Kidney tubule cell (primary cell): Measurements from ENCODE around the gene EPS15.
"Not testable (repeated sequence)": the region's sequence is repeated elsewhere in the genome, so short reads cannot be mapped to it uniquely, and the experiment has no call there.

ENCODE experiments used
- DNase-seq: peaks from one replicate; pipeline ENCODE4 v3.0.0-alpha.2; 2018; ENCODE audit warnings: low spot score

Gene EPS15

GRCh38 chr1:51472359-51472758 is 46.7 kb downstream of the EPS15 start:
- no peak for DNase-seq

GRCh38 chr1:51469518-51469917 is 49.5 kb downstream of the EPS15 start:
- DNase-seq, result no peak

- no peak for DNase-seq
These were observed 54.2 kb downstream of the EPS15 start for GRCh38 chr1:51464828-51465227.

GRCh38 chr1:51463561-51463960 is 55.5 kb downstream of the EPS15 start:
- no peak for DNase-seq

GRCh38 chr1:51462289-51462688 is 56.8 kb downstream of the EPS15 start:
- DNase-seq, result not testable (repeated sequence)

DNA sequence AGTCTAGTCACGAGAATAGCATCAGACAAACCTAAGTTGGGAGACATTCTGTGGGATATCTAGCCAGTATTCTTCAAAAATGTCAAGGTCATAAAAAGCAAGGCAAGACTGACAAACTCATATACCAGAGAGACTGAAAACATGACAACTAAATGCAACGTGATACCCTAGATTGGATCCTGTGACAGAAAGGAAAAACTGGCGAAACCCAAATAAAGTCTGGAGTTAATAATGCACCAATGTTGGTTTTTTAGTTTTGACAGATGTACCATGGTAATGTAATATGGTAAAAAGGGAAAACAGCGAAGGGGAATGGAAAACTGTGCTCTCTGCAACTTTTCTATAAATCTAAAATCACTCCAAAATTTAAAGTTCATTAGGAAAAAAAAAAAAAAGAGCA is 64.5 kb downstream of the EPS15 start:
- DNase-seq, result no peak

DNA sequence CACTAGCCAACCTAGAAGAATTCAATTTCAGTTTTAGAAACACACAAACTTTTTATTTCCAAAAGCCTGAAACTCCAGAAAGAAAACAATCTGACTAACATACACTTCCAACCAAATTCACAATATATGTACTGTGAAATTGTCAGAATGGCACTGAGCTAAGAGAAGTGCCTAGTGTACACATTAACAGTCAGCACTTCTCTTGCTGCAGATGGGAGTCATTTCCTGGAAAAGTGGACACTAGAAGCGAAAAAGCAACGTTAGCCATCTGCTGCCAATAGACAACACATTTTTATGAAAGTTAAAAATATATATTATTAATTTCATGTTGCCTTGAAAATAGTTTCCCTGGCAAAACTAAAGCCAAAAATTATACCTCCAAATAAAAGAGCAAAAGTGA is 66.1 kb downstream of the EPS15 start:
- DNase-seq, result no peak

- not testable (repeated sequence) for DNase-seq
These were observed 70.1 kb downstream of the EPS15 start for GRCh38 chr1:51448844-51449454.

GRCh38 chr1:51445351-51446090 is 73.5 kb downstream of the EPS15 start:
- no peak for DNase-seq

- no peak for DNase-seq
These were observed 74.4 kb downstream of the EPS15 start for GRCh38 chr1:51444534-51445192.

GRCh38 chr1:51444096-51444495 is 75.0 kb downstream of the EPS15 start:
- no peak for DNase-seq

DNA sequence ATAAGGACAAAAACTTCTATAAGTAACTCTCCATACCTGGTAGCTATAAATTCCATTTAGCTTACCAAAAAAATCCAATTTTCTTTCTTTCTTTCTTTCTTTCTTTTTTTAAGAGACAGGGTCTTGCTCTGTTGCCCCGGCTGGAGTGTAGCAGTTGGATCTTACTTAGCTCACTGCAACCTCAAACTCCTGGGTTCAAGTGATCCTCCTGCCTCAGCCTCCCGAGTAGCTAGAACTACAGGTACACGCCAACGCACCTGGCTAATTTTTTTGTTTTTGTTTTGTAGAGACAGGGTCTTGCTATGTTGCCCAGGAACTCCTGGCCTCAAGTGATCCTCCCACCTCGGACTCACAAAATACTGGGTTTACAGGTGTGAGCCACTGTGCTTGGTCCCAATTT is 75.5 kb downstream of the EPS15 start:
- DNase-seq, result no peak

- no peak for DNase-seq
These were observed 76.5 kb downstream of the EPS15 start for GRCh38 chr1:51442616-51443015.

- DNase-seq, result no peak
These were observed 76.9 kb downstream of the EPS15 start for GRCh38 chr1:51442198-51442597.

- DNase-seq, result no peak
These were observed 79.2 kb downstream of the EPS15 start for GRCh38 chr1:51439895-51440294.

- no peak for DNase-seq
These were observed 80.0 kb downstream of the EPS15 start for GRCh38 chr1:51439053-51439452.

DNA sequence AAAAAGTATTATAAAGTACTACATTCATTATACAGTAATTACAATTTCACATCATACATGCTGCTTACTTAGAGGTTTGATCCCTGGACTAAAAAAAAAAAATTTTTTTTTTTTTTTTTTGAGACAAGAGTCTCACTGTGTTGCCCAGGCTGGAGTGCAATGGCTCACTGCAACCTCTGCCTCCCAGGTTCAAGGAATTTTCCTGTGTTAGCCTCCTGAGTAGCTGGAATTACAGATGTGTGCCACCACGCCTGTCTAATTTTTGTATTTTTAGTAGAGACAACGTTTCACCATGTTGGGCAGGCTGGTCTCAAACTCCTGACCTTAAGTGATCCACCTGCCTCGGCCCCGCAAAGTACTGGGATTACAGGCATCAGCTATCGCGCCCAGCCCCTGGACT is 81.7 kb downstream of the EPS15 start:
- not testable (repeated sequence) for DNase-seq

- no peak for DNase-seq
These were observed 83.2 kb downstream of the EPS15 start for GRCh38 chr1:51435878-51436277.

DNA sequence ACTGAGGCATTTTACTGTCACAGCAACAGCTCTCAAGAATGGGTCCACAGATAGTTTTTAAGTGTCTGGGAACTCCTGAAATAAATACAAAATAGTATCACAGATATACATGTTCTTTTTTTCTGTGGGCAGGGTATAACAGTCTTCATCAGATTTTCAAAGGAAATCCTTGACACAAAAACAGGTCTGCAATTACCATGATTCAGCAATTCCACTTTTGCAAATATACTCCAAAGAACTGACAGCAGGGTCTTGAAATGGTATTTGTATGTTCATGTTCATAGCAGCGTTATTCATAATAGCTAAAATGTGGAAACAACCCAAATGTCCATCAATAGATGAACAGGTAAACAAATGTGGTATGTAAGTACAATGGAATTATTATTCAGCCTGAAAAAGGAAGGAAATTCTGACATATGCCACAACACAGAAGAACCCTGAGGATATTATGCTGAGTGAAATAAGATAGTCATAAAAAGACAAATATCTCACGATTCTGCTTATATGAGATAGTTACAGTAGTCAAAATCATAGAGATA is 85.0 kb downstream of the EPS15 start:
- no peak for DNase-seq

DNA sequence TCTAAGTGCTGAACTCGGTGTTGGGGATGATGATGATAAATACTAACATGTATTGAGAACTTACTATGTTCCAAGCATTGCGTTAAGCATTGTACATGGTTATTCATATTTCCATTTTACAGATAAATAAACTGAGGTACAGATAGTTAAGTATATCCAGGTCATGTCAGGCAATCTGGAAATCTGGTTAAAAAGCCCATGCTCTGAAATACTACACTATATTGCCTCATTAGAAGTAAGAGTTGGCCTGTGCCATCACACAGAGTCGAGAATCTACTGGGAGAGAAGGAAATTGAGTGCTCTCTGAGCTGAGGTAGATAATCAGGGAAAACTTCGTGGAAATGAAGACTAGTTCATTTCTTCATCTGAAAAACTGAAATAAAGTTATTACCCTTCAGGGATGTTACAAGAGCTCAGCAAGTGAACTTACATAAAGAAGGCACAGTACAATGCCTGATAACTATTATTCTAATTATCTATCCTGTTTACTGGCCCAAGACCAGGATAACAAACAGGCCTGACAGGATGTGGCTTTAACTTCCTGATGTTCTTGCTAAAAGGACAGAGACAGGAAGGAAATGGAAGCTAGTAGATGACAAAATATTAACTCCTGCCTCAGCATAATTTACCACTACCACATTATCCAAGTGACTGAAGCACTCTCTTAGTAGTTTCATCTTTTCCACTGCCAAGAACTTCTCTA is 85.6 kb downstream of the EPS15 start:
- peak; percentile 53 for DNase-seq

DNA sequence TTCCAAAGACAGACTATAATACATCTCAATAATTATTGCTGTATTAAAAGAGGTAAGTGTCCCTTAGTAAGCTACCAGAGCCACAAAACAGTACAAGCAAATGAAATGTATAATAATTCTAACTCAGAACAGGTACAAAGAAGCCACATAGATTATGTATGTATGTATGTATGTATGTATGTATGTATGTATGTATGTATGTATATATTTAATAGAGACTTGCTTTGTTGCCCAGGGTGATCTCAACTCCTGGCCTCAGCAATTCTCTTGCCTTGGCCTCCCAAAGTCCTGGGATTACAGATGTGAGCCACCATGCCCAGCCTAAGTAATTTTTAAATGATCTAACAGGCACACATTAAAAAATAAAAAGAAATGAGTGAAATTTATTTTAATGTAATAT is 86.9 kb downstream of the EPS15 start:
- DNase-seq, result no peak

GRCh38 chr1:51427438-51427837 is 91.6 kb downstream of the EPS15 start:
- DNase-seq, result no peak
